CD14-positive monocyte (primary cell): ENCODE measurements around the gene RPL29. TPM values are rescaled to one million over a fixed set of nuclear protein-coding genes. Genes with fewer than 3 reads are reported as not detected.

ENCODE experiments used
- DNase-seq, 3 donors: peaks; one replicate each; pipeline ENCODE4 v3.0.0-alpha.2; 2011 to 2022
- H2AFZ ChIP-seq: 2 replicates; pipeline ENCODE4 v1.6.0; 2012; ENCODE audit warnings: mild to moderate bottlenecking, low read depth, low read length, inconsistent platforms; ENCODE audit not compliant: insufficient read depth, poor library complexity, severe bottlenecking
- H3K27ac ChIP-seq, 2 donors: 1 replicate in 1 of 2; 2 replicates in 1 of 2; pipeline ENCODE4 v1.5.1; 2012 to 2013; ENCODE audit warnings: low read length in 2 of 2, control low read depth in 1 of 2, inconsistent platforms in 1 of 2, low read depth in 1 of 2, mild to moderate bottlenecking in 1 of 2
- H3K27me3 ChIP-seq, 2 donors: one replicate each; pipeline versions ENCODE4 v1.6.0 to v1.6.1; 2011 to 2013; ENCODE audit warnings: low read length in 2 of 2; ENCODE audit not compliant: control insufficient read depth in 2 of 2, insufficient read depth in 2 of 2
- H3K36me3 ChIP-seq, 2 donors: replicated peaks in 1 of 2; 1 replicate in 1 of 2; 2 replicates in 1 of 2; pipeline versions ENCODE4 v1.5.1 to v1.6.1; 2012 to 2013; ENCODE audit warnings: low read length in 2 of 2, control low read depth in 1 of 2, inconsistent platforms in 1 of 2, mild to moderate bottlenecking in 1 of 2; ENCODE audit not compliant: insufficient read depth in 2 of 2, control insufficient read depth in 1 of 2
- H3K4me1 ChIP-seq, 2 donors: 1 replicate in 1 of 2; 2 replicates in 1 of 2; pipeline versions ENCODE4 v1.5.1 to v1.6.1; 2012 to 2013; ENCODE audit warnings: low read length in 2 of 2, control low read depth in 1 of 2, inconsistent platforms in 1 of 2, mild to moderate bottlenecking in 1 of 2, moderate library complexity in 1 of 2; ENCODE audit not compliant: insufficient read depth in 2 of 2, control insufficient read depth in 1 of 2
- H3K4me2 ChIP-seq: replicated peaks from 2 replicates; pipeline ENCODE3; 2012; ENCODE audit warnings: low read length, moderate library complexity, mild to moderate bottlenecking; ENCODE audit not compliant: poor library complexity, severe bottlenecking; ENCODE audit errors: extremely low read depth
- H3K4me3 ChIP-seq, 3 experiments: fragments of 200-600 bp in 1 of 3; sonication (generic) in 1 of 3; replicated peaks in 1 of 3; 1 replicate in 2 of 3; 2 replicates in 1 of 3; pipeline ENCODE4 v1.5.1; 2011 to 2013; ENCODE audit warnings: low read length in 3 of 3, mild to moderate bottlenecking in 3 of 3, control low read depth in 2 of 3, low read depth in 2 of 3, inconsistent platforms in 1 of 3, moderate library complexity in 1 of 3
- H3K79me2 ChIP-seq: 2 replicates; pipeline ENCODE4 v1.6.0; 2012; ENCODE audit warnings: mild to moderate bottlenecking, control low read depth, inconsistent platforms, low read length, moderate library complexity; ENCODE audit not compliant: insufficient read depth
- H3K9ac ChIP-seq: 2 replicates; pipeline ENCODE4 v1.6.0; 2017; ENCODE audit warnings: low read length, mild to moderate bottlenecking; ENCODE audit not compliant: insufficient read depth, poor library complexity, severe bottlenecking
- H3K9me3 ChIP-seq, 2 donors: replicated peaks in 1 of 2; 1 replicate in 1 of 2; 2 replicates in 1 of 2; pipeline versions ENCODE4 v1.5.1 to v1.6.1; 2012 to 2013; ENCODE audit warnings: low read length in 2 of 2, control low read depth in 1 of 2; ENCODE audit not compliant: control insufficient read depth in 1 of 2, insufficient read depth in 1 of 2
- H4K20me1 ChIP-seq: 2 replicates; pipeline ENCODE4 v1.6.0; 2012; ENCODE audit warnings: mild to moderate bottlenecking, low read length, control low read depth, moderate library complexity; ENCODE audit not compliant: insufficient read depth
- H3K27ac Mint-ChIP-seq, 7 donors: one replicate each; pipeline ENCODE4 v1.8.0; 2020; ENCODE audit warnings: mild to moderate bottlenecking in 7 of 7, mixed read lengths in 7 of 7, moderate library complexity in 6 of 7, inconsistent platforms in 2 of 7
- H3K27me3 Mint-ChIP-seq, 3 donors: one replicate each; pipeline ENCODE4 v1.8.0; 2021 to 2022; ENCODE audit warnings: low read depth in 3 of 3, mild to moderate bottlenecking in 3 of 3, mixed read lengths in 3 of 3, moderate library complexity in 3 of 3, inconsistent platforms in 1 of 3
- H3K36me3 Mint-ChIP-seq, 2 donors: one replicate each; pipeline ENCODE4 v1.8.0; 2020; ENCODE audit warnings: mixed read lengths in 2 of 2, inconsistent platforms in 1 of 2, mild to moderate bottlenecking in 1 of 2
- H3K4me1 Mint-ChIP-seq: one replicate; pipeline ENCODE4 v1.8.0; 2020; ENCODE audit warnings: mild to moderate bottlenecking, mixed read lengths
- H3K4me3 Mint-ChIP-seq, 2 donors: one replicate each; pipeline ENCODE4 v1.8.0; 2020; ENCODE audit warnings: mild to moderate bottlenecking in 2 of 2, mixed read lengths in 2 of 2, moderate library complexity in 1 of 2
- H3K9me3 Mint-ChIP-seq, 7 donors: one replicate each; pipeline ENCODE4 v1.8.0; 2020 to 2022; ENCODE audit warnings: mixed read lengths in 7 of 7, mild to moderate bottlenecking in 6 of 7, moderate library complexity in 6 of 7, inconsistent platforms in 2 of 7
- whole genome bisulfite sequencing: methylation state at CpG from one replicate; pipeline ENCODE4 v1.1.5; 2013; ENCODE audit warnings: missing lambda C conversion rate; ENCODE audit not compliant: insufficient coverage; 5-methylcytosine and 5-hydroxymethylcytosine counted together
- intact Hi-C, 2 donors: fragments of 100-400 bp; cut with micrococcal nuclease; formaldehyde crosslinking; loops; one replicate each; pipeline versions ENCODE4 v1.15.0 to v1.15.1; 2023
- polyA plus RNA-seq, 3 donors: library from polyadenylated mRNA; depleted of rRNA in 1 of 3; unstranded in 2 of 3; stranded (reverse) in 1 of 3; fragments of 300-500 nt in 2 of 3; fragments of >200 nt in 1 of 3; fragmentation: Illumina TruSeq in 2 of 3; gene quantifications; 1 replicate in 2 of 3; 2 replicates in 1 of 3; pipeline ENCODE4 v1.2.3, GENCODE V29; 2012 to 2021
- TF ChIP-seq, protein P1 (sequence below): fragments of 200-600 bp; IDR thresholded peaks from one replicate; pipeline ENCODE4 v1.8.0; 2022; ENCODE audit warnings: antibody characterized with exemption, mild to moderate bottlenecking

The RPL29 gene
- polyA plus RNA-seq, 3 donors: 753 to 2,360 (median 856) TPM

DNA sequence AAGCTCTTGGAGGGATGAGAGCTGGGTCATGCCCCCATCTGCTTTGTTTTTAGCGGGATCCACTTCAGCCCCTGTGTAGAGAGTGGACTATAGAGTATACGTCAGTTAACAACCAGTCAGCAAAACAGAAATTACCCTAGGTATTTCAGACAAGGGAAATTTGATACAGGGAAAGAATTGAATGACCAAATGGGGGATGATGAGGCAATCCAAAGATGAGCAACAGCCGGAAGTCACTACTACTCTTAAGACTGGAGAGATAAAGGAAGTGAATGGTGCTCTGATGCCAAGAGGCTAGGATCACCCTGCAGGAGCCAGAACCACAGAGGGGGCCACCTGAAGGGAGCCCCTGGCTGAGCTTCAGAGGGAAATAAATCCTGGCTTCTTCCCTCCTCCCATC is 42.2 kb downstream of the RPL29 start:
- intact Hi-C loops: no loop called here
- Histone ChIP-seq H3K4me1 (peaks cover 45 to 51% of the 10 kb centered on the region in 2 donors), H3K79me2 (no peaks in the 10 kb centered on the region), H3K27ac (peak overlapping the region in 1 of 2 donors; percentile 36), H3K4me3 (peak overlapping the region in 1 of 3 experiments; percentile 9), H4K20me1 (no peaks in the 10 kb centered on the region), H3K27me3 (peaks cover 2 to 16% of the 10 kb centered on the region in 2 donors), H3K9me3 (no peaks in the 10 kb centered on the region), H3K9ac (no peak overlapping the region), H3K4me2 (no peak overlapping the region), H2AFZ (no peak overlapping the region), H3K36me3 (no peaks in the 10 kb centered on the region)
- H3K9me3 Mint-ChIP-seq: peaks cover 0 to 5% (median 0%) of the 10 kb centered on the region in 7 donors
- H3K4me1 Mint-ChIP-seq: peaks cover 42% of the 10 kb centered on the region
- peak overlapping the region; percentile 34 to 58 for H3K4me3 Mint-ChIP-seq
- H3K27ac Mint-ChIP-seq: peak overlapping the region in 6 of 7 donors; percentile 67 to 91 (median 88)
- TF ChIP-seq, protein P1, sequence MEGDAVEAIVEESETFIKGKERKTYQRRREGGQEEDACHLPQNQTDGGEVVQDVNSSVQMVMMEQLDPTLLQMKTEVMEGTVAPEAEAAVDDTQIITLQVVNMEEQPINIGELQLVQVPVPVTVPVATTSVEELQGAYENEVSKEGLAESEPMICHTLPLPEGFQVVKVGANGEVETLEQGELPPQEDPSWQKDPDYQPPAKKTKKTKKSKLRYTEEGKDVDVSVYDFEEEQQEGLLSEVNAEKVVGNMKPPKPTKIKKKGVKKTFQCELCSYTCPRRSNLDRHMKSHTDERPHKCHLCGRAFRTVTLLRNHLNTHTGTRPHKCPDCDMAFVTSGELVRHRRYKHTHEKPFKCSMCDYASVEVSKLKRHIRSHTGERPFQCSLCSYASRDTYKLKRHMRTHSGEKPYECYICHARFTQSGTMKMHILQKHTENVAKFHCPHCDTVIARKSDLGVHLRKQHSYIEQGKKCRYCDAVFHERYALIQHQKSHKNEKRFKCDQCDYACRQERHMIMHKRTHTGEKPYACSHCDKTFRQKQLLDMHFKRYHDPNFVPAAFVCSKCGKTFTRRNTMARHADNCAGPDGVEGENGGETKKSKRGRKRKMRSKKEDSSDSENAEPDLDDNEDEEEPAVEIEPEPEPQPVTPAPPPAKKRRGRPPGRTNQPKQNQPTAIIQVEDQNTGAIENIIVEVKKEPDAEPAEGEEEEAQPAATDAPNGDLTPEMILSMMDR: no peak
- WGBS: no CpG with 5 or more reads among the region's 3 CpGs
- peaks cover 9 to 18% (median 16%) of the 10 kb centered on the region in 3 donors for H3K27me3 Mint-ChIP-seq
- H3K36me3 Mint-ChIP-seq: no peaks in the 10 kb centered on the region
- DNase-seq: peak; percentile 80 to 95 (median 94)

DNA sequence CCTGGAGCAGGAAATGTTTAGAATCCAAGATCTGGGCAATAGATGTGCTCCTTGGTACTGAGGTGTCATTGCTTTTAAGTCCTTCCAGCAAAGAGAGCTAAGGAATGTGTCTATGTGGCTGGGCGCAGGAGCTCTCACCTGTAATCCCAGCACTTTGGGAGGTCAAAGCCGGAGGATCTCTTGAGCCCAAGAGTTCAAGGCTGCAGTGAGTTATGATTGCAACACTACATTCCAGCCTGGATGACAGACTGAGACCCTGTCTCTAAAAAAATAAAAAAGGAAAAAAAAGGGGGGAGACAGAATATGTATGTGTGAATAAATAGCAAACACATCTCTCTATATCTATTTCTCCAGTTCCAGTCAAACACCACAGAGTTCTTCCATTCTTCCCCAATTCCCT is 44.8 kb downstream of the RPL29 start:
- H3K36me3 Mint-ChIP-seq: no peaks in the 10 kb centered on the region
- H3K4me3 Mint-ChIP-seq: no peak overlapping the region
- peaks cover 7 to 12% (median 10%) of the 10 kb centered on the region in 3 donors for H3K27me3 Mint-ChIP-seq
- H3K79me2 ChIP-seq: no peaks in the 10 kb centered on the region
- H3K27ac ChIP-seq: no peak overlapping the region
- peaks cover 29% of the 10 kb centered on the region for H3K4me1 Mint-ChIP-seq
- H3K4me1 ChIP-seq: peaks cover 28 to 31% of the 10 kb centered on the region in 2 donors
- 100% methylated on average over 2 of the region's 2 CpGs for WGBS
- H4K20me1 ChIP-seq: no peaks in the 10 kb centered on the region
- peaks cover 0 to 9% of the 10 kb centered on the region in 2 donors for H3K27me3 ChIP-seq
- H3K27ac Mint-ChIP-seq: no peak overlapping the region
- no peak for DNase-seq
- TF ChIP-seq, protein P1: no peak
- no peaks in the 10 kb centered on the region for H3K36me3 ChIP-seq
- intact Hi-C loops: no loop called here
- H3K9ac ChIP-seq: no peak overlapping the region
- H3K4me2 ChIP-seq: no peak overlapping the region
- H3K4me3 ChIP-seq: no peak overlapping the region
- no peak overlapping the region for H2AFZ ChIP-seq
- H3K9me3 ChIP-seq: no peaks in the 10 kb centered on the region
- H3K9me3 Mint-ChIP-seq: peaks cover 0 to 5% (median 0%) of the 10 kb centered on the region in 7 donors
